HepG2 (cell line): ENCODE data around the gene BRMS1. TPM values are rescaled to one million over a fixed set of nuclear protein-coding genes. Genes with fewer than 3 reads are reported as not detected.

ENCODE experiments used
- AGO1 ChIP-seq: fragments of 200-400 bp; formaldehyde crosslinking; IDR thresholded peaks from 2 replicates; pipeline ENCODE4 v1.6.1; 2017; ENCODE audit warnings: mild to moderate bottlenecking, low read depth, low read length, moderate library complexity; ENCODE audit not compliant: poor library complexity, severe bottlenecking
- BCL3 ChIP-seq: sonication (generic); formaldehyde crosslinking; IDR thresholded peaks from 2 replicates; pipeline ENCODE4 v1.5.1; 2020; ENCODE audit warnings: mild to moderate bottlenecking, missing genetic modification reagents, moderate library complexity
- E2F1 ChIP-seq: sonication (generic); formaldehyde crosslinking; IDR thresholded peaks from 2 replicates; pipeline ENCODE4 v1.5.0; 2020; ENCODE audit warnings: missing genetic modification reagents
- MYPOP ChIP-seq: sonication (generic); formaldehyde crosslinking; IDR thresholded peaks from 2 replicates; pipeline ENCODE4 v1.8.1; 2023; ENCODE audit warnings: mild to moderate bottlenecking, moderate library complexity, missing genetic modification reagents
- NFE2L1 ChIP-seq: sonication (generic); formaldehyde crosslinking; IDR thresholded peaks from 2 replicates; pipeline ENCODE4 v1.4.0; 2020; ENCODE audit warnings: missing genetic modification reagents, mild to moderate bottlenecking, borderline replicate concordance
- TBL1XR1 ChIP-seq: fragments of 150-350 bp; IDR thresholded peaks from 2 replicates; pipeline ENCODE4 v1.6.1; 2014; ENCODE audit warnings: borderline replicate concordance, low read length; ENCODE audit not compliant: partially characterized antibody
- TGIF2 ChIP-seq: IDR thresholded peaks from 2 replicates; pipeline ENCODE4 v1.6.1; 2016; ENCODE audit warnings: control low read depth, missing compliant biosample characterization
- TOE1 ChIP-seq: sonication (generic); formaldehyde crosslinking; IDR thresholded peaks from 2 replicates; pipeline ENCODE4 v1.4.0; 2020; ENCODE audit warnings: mild to moderate bottlenecking, missing genetic modification reagents
- XBP1 ChIP-seq: sonication (generic); formaldehyde crosslinking; IDR thresholded peaks from 2 replicates; pipeline ENCODE4 v1.5.0; 2020; ENCODE audit warnings: missing genetic modification reagents
- ZNF557 ChIP-seq: sonication (generic); formaldehyde crosslinking; IDR thresholded peaks from 2 replicates; pipeline ENCODE4 v1.4.0; 2020; ENCODE audit warnings: missing genetic modification reagents
- ZNF776 ChIP-seq: sonication (generic); formaldehyde crosslinking; IDR thresholded peaks from 2 replicates; pipeline ENCODE4 v1.4.0; 2020; ENCODE audit warnings: mild to moderate bottlenecking, missing genetic modification reagents
- polyA plus RNA-seq, 8 experiments: library from polyadenylated mRNA; depleted of rRNA in 3 of 8; stranded (reverse) in 7 of 8; unstranded in 1 of 8; fragments of >200 nt; fragmentation: Illumina TruSeq in 4 of 8; extraction: Trizol in 4 of 8; gene quantifications; 2 replicates each; pipeline versions ENCODE4 v1.2.1 to v1.2.3, GENCODE V29; 2011 to 2016; ENCODE audit warnings: low read depth in 4 of 8, missing spikeins in 1 of 8, mixed read lengths in 1 of 8; ENCODE audit not compliant: insufficient read depth in 1 of 8
- total RNA-seq, 5 experiments: library from RNA; depleted of rRNA; stranded (reverse); fragments of >200 nt; fragmentation: Illumina TruSeq; extraction: Trizol; gene quantifications; 2 replicates each; pipeline ENCODE4 v1.2.3, GENCODE V29; 2016; ENCODE audit warnings: low read depth in 1 of 5
- TF ChIP-seq, protein P1 (sequence below): sonication (generic); formaldehyde crosslinking; IDR thresholded peaks from 2 replicates; pipeline ENCODE4 v1.4.0; 2020; ENCODE audit warnings: mild to moderate bottlenecking, missing genetic modification reagents
- TF ChIP-seq, protein P2 (sequence below): fragments of 450-650 bp; IDR thresholded peaks from 2 replicates; pipeline ENCODE4 v1.6.1; 2016
- TF ChIP-seq, protein P3 (sequence below): sonication (generic); formaldehyde crosslinking; IDR thresholded peaks from 2 replicates; pipeline ENCODE4 v1.5.0; 2020; ENCODE audit warnings: missing genetic modification reagents
- TF ChIP-seq, protein P4 (sequence below): sonication (generic); formaldehyde crosslinking; IDR thresholded peaks from 2 replicates; pipeline ENCODE4 v1.5.0; 2020; ENCODE audit warnings: mild to moderate bottlenecking, missing genetic modification reagents
- TF ChIP-seq, protein P5 (sequence below): sonication (generic); formaldehyde crosslinking; IDR thresholded peaks from 2 replicates; pipeline ENCODE4 v1.8.0; 2022; ENCODE audit warnings: missing genetic modification reagents, mild to moderate bottlenecking, moderate library complexity, borderline replicate concordance

BRMS1 gene
- total and polyA plus RNA-seq, 2 of the 13 experiments (the other 11 are each of a cell fraction or from before 2014, with no cell fraction given): 15.8 to 55.7 TPM

DNA sequence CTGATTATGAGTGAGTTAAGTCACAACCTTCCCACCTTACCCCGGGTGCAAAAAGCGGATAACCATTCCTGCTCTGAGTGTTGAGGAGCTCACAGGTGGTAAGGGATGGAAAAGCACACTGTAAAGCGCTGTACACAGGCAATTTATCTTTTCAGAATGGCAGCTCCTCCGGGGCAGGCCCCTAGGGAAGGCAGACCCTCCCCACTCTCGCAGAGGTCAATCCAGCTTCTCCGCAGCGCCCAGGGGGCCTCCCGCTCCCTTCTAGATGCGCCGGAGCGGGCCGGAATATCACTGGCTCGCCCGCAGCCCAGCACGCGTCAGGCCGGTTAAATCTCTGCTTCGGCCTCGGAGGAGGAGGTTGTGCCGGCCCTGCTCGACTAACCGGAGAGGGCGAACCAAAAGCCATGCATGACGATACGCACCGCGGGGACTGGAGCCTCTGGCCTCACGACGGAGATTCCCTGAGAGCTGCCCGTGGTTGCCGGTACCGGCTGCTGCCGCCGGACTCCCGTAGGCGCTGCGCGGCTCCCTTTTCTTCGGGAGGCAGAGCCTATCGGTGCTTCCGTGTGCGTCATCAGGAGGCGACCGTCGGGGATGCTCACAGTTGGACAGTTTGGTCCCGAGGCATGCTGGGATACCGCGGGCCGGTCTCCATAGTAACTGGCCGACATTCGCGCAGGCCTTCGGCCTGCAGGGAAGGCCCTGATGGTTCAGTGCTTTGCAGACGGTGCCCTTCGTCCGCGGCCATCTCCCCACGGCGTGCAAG is at the start of gene BRMS1 (continued):
- no peak for TF ChIP-seq BCL3 (CRISPR knock-in tag)
- TF ChIP-seq, protein P1, sequence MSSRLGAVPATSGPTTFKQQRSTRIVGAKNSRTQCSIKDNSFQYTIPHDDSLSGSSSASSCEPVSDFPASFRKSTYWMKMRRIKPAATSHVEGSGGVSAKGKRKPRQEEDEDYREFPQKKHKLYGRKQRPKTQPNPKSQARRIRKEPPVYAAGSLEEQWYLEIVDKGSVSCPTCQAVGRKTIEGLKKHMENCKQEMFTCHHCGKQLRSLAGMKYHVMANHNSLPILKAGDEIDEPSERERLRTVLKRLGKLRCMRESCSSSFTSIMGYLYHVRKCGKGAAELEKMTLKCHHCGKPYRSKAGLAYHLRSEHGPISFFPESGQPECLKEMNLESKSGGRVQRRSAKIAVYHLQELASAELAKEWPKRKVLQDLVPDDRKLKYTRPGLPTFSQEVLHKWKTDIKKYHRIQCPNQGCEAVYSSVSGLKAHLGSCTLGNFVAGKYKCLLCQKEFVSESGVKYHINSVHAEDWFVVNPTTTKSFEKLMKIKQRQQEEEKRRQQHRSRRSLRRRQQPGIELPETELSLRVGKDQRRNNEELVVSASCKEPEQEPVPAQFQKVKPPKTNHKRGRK (CRISPR knock-in tag): no peak
- TF ChIP-seq, protein P2, sequence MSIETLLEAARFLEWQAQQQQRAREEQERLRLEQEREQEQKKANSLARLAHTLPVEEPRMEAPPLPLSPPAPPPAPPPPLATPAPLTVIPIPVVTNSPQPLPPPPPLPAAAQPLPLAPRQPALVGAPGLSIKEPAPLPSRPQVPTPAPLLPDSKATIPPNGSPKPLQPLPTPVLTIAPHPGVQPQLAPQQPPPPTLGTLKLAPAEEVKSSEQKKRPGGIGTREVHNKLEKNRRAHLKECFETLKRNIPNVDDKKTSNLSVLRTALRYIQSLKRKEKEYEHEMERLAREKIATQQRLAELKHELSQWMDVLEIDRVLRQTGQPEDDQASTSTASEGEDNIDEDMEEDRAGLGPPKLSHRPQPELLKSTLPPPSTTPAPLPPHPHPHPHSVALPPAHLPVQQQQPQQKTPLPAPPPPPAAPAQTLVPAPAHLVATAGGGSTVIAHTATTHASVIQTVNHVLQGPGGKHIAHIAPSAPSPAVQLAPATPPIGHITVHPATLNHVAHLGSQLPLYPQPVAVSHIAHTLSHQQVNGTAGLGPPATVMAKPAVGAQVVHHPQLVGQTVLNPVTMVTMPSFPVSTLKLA: peak; percentile 50
- TF ChIP-seq NFE2L1 (CRISPR knock-in tag): no peak
- no peak for TF ChIP-seq ZNF776
- TF ChIP-seq TOE1: no peak
- TF ChIP-seq XBP1: no peak
- TF ChIP-seq, protein P3, sequence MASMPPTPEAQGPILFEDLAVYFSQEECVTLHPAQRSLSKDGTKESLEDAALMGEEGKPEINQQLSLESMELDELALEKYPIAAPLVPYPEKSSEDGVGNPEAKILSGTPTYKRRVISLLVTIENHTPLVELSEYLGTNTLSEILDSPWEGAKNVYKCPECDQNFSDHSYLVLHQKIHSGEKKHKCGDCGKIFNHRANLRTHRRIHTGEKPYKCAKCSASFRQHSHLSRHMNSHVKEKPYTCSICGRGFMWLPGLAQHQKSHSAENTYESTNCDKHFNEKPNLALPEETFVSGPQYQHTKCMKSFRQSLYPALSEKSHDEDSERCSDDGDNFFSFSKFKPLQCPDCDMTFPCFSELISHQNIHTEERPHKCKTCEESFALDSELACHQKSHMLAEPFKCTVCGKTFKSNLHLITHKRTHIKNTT (CRISPR knock-in tag): no peak
- TF ChIP-seq, protein P4, sequence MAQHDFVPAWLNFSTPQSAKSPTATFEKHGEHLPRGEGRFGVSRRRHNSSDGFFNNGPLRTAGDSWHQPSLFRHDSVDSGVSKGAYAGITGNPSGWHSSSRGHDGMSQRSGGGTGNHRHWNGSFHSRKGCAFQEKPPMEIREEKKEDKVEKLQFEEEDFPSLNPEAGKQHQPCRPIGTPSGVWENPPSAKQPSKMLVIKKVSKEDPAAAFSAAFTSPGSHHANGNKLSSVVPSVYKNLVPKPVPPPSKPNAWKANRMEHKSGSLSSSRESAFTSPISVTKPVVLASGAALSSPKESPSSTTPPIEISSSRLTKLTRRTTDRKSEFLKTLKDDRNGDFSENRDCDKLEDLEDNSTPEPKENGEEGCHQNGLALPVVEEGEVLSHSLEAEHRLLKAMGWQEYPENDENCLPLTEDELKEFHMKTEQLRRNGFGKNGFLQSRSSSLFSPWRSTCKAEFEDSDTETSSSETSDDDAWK (CRISPR knock-in tag): no peak
- no peak; the same call in 1 of the 2 replicates for TF ChIP-seq MYPOP (CRISPR knock-in tag)
- TF ChIP-seq TGIF2 (CRISPR knock-in tag): peak; percentile 73; the same call in 1 of the 2 replicates
- TF ChIP-seq E2F1 (CRISPR knock-in tag): peak; percentile 39; the same call in 1 of the 2 replicates
- TF ChIP-seq AGO1: peak; percentile 75
- TF ChIP-seq, protein P5, sequence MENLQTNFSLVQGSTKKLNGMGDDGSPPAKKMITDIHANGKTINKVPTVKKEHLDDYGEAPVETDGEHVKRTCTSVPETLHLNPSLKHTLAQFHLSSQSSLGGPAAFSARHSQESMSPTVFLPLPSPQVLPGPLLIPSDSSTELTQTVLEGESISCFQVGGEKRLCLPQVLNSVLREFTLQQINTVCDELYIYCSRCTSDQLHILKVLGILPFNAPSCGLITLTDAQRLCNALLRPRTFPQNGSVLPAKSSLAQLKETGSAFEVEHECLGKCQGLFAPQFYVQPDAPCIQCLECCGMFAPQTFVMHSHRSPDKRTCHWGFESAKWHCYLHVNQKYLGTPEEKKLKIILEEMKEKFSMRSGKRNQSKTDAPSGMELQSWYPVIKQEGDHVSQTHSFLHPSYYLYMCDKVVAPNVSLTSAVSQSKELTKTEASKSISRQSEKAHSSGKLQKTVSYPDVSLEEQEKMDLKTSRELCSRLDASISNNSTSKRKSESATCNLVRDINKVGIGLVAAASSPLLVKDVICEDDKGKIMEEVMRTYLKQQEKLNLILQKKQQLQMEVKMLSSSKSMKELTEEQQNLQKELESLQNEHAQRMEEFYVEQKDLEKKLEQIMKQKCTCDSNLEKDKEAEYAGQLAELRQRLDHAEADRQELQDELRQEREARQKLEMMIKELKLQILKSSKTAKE (CRISPR knock-in tag): no peak
- no peak for TF ChIP-seq TBL1XR1
- no peak for TF ChIP-seq ZNF557 (CRISPR knock-in tag)
